GM19035 (cell line): ENCODE data around the gene AASDH.
A peak's percentile ranks its signal among the peaks of the same experiment; 100 is the strongest.

Experiments
- ATAC-seq: cut with Tn5 transposase; IDR thresholded peaks from one replicate; pipeline ENCODE4 v1.9.1; 2021; ENCODE audit not compliant: unreplicated experiment

AASDH gene, protein sequence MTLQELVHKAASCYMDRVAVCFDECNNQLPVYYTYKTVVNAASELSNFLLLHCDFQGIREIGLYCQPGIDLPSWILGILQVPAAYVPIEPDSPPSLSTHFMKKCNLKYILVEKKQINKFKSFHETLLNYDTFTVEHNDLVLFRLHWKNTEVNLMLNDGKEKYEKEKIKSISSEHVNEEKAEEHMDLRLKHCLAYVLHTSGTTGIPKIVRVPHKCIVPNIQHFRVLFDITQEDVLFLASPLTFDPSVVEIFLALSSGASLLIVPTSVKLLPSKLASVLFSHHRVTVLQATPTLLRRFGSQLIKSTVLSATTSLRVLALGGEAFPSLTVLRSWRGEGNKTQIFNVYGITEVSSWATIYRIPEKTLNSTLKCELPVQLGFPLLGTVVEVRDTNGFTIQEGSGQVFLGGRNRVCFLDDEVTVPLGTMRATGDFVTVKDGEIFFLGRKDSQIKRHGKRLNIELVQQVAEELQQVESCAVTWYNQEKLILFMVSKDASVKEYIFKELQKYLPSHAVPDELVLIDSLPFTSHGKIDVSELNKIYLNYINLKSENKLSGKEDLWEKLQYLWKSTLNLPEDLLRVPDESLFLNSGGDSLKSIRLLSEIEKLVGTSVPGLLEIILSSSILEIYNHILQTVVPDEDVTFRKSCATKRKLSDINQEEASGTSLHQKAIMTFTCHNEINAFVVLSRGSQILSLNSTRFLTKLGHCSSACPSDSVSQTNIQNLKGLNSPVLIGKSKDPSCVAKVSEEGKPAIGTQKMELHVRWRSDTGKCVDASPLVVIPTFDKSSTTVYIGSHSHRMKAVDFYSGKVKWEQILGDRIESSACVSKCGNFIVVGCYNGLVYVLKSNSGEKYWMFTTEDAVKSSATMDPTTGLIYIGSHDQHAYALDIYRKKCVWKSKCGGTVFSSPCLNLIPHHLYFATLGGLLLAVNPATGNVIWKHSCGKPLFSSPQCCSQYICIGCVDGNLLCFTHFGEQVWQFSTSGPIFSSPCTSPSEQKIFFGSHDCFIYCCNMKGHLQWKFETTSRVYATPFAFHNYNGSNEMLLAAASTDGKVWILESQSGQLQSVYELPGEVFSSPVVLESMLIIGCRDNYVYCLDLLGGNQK

DNA sequence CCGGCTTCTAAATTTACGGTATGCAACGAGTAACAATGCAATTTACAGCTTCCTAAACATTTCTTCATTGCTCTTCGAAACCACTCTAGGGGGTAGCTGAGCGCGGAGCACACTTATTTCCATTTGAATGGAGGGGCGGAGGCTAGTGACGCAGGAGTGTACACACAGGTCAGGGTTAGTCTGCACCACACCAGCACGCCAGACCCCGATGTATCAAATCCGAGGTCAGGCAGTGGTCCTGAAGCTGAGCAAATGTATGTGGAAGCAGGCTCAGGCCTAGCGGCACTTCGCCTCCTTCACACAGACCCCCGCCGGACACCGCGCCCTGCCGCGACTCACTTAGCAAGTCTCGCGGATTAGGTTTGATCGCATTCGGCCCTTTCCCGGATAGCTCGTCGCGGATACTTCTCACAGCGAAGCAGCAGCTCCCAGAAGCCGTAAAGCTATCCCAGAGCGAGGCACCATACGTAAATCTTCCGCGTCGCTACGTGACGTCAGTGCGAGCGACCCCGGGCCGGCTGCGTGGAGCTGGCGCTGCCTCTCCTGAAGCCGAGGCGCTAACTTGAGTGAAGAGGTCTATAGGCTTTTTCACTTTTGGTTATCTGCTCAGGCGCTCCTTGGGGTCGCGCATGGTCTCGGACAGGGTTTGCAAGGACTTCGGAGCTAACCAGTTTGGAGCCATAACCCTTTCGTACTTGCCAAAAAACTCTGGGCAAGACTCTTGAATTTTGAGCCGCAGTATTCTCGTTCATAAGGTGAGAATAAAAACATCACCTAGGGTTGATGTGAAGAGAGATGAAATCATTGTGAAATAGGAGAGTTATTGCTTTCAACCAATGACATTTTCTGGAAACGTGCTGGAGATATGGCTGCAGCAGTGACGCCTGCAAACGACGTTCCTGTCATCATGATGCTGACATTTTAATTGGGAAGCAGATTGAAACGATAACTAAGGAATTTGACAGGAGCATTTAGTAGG lies at the start of gene AASDH:
Gene AASDH (minus strand): TSS at position 469 of the 979 bp plus-strand sequence. CDS start 3,192 bp downstream, outside the sequence.
- peak; percentile 96 for ATAC-seq

DNA sequence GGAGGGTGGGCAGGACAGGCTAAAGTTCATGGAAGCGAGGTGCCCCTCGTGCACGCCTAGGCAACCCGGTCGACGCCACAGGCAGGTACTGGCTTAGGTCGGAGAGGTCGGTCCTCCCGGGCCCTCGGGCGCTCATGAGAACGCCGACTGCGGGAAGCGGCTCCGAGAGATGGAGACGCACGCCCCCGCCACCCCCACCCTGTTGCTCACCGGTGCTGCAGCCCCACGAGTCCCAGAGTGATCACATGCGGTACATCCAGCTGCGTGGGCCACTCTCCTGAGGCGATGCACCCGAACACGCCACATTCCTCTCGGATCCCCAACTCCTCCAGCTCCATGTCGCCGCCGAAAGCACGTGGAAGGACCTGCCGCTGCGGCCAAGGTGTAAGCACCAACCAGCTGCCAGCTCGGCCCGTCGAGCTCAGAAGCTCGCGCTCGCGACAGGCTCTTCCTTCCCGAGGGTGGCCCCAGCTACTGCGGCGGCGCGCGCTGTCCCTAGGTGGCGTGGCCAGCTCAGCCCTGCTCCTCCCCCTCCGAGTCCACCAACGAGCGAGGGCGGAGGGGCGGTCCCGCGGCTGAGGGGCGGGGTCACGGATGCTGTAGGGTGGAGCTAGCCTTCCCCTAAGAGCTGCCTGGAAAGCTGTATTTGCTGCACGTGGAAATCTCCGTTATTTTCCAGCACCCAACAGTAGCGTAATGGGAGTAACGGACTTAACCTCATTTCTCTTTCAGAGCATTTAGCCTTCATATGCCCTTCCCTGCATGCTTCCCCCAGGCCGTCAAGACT lies 48.0 kb upstream of the AASDH start, which contains the start of gene PPAT:
Gene PPAT (minus strand): TSS at position 476 of the 787 bp plus-strand sequence. CDS start 138 bp downstream, at position 338.
- peak; percentile 75 for ATAC-seq

DNA sequence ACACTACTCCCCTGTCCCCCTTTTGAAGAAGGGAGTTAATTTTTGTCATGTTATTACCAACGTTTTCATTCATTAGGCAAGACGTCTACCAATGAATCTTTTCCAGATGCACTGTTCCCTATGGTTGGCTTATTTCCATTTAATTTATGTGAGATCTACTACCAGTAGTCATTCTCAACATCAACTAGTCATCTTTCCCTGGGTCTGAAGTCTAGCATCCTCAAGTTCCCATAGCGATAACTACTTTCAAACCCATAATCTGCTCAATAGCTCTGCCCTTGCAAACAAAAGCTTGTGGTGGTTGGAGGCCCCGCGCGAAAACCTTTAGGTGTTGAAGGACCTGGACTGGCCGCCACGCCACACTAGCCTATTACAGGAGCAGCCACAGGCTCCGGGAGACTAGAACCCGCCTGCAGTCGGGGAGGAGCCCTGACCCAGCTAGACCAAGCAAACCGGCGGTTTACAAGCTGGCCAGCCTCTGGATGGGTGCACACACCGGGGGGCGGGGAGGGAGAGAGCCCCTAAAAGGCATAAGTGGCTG lies 47.4 kb upstream of the AASDH start:
- ATAC-seq = peak; percentile 13

DNA sequence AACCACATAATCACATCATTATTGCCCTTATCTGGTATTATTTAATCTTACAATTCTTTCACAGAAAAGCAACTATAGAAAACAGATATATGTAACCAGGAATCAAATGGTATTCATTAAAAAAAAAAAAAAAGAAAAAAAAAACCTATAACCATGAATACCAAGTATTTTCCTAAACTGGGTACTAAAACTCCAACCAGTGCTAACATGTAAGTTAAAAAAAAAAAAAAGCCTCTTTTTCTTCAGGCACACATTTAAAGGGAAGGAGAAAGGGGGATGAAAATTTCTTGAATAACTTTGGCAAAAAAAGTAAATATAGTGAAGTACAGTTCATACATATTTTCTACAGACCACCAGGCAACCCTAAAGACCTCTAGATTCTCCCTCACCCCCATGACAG lies 46.0 kb upstream of the AASDH start:
- no peak for ATAC-seq

DNA sequence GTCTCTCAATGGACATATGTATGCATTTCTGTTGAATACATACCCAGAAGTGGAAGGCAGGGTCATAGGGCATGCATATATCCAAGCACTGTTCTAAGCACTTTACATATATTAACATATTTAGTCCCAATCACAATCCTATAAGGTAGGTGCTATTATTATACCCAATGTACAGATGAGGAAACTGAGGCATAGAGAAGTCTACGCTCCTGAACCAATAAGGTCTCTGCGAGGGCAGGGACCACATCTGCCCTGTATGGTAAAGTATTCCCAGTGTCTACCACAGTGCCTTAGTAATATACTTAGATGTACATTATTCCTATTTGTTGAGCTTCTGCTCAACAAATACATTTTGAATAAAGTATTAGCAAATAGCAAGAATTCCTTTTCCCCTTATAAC lies 42.9 kb upstream of the AASDH start:
- ATAC-seq = no peak

DNA sequence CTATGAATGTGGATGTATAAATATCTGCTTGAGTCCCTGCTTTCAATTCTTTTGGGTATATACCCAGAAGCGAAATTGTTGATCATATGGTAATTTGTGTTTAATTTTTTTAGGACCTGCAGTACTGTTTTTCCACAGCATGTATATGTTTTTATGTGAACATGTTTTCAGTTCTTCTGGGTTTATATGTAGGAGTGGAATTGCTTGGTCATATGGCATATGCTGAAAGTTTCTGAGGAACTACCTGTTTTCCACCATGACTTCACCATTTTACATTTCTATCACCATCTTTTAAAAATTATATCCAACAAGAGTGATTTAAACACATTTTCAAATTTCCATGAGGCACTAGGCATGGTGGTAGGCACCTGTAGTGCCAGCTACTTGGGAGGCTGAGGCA lies 39.9 kb upstream of the AASDH start:
- no peak for ATAC-seq

DNA sequence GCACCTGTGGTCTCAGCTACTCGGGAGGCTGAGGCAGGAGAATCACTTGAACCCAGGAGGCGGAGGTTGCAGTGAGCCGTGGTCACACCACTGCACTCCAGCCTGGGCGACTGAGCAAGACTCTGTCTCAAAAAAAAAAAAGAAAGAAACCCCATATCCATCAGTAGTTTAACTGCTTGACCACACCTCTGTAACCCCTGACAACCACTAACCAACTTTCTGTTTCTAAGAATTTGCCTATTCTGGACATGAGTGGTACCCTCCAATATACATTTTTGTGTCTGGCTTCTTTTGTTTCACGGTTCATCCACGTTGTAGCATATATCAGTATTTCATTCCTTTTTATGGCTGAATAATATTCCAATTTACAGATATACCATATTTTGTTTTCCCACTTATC lies 39.0 kb upstream of the AASDH start:
- ATAC-seq = peak; percentile 86

DNA sequence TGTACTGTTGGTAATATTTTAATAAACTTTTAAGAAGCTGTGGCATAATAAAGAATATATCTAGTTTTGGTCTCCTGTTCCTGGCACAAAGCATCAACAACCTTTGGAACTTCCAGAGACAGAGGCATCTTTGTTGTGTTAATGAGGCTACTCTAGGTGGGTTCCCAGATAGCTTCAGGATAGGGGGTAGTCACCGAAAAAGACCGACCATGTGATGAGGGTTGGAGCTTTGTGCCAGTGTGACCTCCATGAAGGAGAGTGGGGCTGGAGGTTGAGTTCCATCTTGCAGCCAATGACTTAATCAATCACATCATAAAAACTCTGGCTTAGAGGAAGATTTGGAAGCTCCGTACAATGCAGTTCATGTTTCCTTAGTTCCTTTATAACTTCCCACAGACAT lies 38.2 kb upstream of the AASDH start:
- ATAC-seq = no peak

DNA sequence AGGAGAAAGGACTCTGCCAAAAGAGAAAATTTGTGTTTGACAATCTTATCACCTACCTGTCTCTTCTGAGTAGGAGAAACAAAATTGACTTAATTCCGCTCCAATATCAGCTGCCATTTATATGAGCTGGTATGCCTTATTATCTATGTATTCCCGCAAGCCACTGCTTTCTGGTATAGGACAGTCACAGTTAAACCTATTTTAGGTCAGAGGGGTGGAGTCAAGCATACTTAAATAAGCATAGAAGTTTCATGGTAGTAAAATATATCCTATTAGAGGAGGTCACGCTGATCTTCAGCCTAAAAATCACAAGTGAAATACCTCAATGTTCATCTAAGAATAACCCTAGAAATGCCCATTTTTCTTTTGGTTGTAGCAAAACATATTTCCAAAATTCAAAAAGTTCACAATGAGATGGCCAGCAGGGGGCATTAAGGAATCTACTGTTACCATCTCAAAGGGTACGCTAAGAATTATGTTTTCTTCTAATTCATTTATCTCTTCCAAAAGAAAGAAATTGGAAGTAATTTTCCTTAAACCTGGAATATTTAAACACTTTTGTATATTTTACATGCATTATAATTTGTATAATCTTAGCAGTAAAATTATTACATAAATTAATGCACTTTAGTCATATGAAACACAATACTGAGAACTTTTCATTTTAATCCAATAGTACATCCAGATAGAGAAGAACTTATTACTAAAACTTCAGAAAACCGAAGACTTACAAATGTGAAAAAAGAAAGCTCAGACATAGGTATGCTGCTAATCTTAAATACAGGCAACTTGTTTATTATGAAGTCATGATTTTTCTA lies 37.6 kb upstream of the AASDH start:
- ATAC-seq = no peak

DNA sequence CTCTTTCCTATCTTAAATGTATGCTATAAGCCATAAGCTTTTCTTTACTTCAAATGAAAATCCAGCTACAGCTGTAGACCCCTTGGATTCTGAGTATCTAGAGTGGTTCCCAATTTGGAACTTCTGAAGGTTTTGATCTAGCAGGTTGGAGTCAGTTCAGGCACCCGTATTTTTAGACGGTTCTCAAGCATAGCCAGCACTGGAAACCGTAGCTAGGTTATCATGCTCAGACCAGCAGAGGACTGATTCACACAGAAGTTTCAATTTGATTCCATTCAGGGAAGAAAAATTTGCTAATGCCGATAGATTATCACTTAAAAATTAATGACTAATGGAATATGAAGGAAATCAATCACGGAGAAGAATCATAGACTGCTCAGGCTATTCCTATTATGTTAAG lies 36.9 kb upstream of the AASDH start:
- no peak for ATAC-seq

DNA sequence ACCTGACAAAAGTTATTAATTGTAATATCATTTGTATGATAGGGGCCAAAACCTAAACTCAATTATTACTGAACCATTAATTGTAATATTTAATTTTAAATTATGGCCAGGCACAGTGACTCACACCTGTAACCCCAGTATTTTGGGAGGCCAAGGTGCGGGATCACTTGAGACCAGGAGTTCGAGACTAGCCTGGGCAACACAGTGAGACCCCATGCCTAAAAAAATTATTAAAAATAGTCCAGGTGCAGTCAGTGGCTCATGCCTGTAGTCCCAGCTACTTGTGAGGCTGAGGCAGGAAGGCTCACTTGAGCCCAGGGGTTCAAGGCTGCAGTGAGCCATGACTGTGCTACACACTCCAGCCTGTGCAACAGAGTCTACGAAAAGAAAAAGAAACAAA lies 30.1 kb upstream of the AASDH start:
- no peak for ATAC-seq

DNA sequence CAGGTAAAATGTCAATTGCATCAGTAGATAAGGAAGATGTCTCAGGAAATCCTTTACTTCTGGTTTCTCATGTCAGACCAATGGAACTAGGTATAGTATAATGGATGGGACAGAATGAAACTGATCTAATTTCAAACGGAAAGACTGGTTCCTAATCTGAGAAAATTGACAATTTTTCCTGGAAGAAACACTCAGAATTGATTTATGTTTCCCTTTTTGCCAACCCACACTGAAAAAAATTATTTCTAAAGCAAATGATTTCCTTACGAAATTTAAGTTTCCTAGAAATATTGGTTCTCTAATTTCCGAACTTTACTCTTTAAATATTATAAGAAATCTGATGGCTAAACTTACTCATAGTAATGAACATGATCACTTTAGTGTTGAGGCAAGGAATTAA lies 29.1 kb upstream of the AASDH start:
- no peak for ATAC-seq

DNA sequence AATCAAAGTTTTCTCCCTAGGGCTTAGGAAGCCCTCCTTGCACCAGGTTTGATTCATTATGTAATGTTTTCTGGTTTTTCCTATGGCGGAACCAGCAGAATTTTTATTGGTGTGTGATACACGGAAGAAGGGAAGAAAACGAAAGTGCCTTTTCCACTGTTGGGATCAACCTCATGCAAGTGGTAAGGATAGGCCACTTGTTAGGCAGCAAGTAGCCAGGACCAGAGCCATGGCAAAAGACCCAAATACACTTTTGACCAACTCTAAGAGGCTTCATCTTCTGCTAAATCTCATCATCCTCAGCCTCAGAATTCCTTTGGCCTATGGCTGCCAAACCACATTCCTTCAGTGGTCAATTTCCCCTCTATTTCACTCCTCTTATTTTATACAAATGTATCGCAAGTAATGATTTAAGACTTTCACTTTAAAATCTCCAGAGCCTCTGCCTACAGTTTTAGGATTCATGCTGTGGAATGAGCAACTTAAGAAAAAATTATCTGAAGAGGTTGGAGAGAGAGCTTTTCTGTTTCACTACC lies 26.9 kb upstream of the AASDH start:
- ATAC-seq = no peak

DNA sequence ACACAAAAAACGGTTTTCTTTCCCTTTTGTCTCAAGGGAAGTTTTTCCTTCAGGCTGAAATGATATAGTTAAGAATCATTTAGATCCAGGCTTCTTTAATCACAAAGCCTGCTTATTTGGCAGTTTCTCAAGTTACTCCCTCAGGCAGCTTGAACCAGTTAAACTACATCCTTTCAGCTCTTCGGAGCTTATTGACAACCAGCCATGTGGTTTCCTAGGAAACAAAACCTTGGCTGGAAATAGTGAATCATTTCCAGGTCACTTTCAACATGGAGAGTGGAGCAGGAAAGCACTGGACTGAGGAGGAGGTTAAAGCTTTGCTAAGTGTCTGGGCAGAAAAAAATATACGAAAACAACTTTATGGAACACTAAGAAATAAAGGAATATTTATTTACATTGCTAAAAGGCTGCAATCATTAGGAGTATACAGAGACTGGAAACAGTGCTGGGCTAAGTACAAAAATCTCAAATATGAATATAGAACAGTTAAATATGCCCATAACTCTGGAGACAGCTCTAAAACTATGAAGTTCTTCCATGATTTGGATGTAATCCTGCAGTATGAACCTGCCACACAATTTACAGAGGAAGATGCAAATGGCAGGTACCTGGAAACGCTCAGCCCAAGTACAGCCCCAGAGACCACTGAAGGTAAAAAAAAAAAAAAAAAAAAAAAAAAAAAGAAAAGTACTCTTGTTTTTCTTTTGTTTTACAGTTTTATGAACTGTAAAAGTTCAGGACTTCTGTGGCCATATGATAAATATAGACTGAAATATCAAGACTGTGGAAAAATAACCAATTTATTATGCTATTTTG lies 23.2 kb upstream of the AASDH start:
- no peak for ATAC-seq

DNA sequence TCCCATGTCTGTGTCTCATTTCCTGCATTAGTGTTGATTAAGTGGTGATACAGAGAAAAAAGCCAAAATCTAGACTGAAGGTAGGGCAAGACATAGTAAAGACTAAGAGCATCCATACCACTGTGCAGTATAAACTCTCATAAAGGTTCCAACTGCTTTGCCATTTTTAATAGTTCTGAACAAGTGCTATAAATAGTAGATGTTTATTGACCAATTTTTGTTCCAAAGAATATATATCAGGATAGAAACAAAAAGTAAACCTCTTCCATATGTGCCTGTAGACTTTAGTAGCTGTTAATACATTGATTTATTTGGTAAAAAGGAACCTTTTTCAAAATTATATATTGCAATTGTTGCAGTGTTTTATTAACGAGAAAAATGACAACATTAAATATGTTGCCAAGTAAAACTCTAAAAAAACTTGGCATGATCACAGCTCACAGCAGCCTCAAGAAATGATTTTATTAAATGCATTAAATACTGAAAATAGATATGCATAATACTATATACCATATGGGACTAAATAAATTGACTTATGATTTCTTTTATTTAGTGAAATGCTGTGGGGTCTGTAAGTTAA lies 22.3 kb upstream of the AASDH start:
- ATAC-seq = no peak

DNA sequence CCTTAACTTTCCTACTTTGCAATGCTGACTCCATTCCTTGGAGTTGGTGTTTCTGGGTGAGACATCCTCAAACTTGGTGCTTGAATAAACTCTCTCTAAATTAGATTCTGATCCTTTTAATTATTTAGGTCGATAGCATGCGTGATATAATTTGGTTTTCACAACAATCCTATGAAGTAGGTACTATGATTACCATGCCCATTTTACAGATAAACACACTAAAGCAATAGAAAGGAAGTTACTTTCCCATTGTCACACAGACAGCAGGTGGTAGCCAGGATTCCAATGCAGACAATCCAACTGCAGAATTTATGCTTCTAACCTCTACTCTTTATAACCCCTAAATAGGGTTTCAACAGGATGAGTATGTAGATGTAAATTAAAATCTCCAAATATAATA lies 21.7 kb upstream of the AASDH start:
- ATAC-seq = no peak

DNA sequence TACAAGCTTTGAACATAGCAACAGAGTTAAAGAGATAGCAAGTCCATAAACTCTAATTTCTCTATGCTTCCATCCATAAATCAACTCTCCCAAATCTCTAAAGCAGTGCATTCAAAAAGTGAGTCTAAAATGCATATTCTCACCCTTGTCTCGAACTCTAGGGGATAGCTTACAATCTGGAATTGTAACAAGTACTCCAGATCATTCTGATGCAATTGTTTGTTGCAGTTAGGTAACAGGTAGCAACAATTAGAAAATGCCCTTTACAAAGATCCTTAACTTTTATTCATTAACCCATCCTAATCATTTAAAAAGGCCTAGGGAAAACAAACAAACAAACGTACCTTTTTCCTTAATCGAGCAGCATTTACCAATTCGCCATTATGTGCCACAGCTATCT lies 18.9 kb upstream of the AASDH start:
- ATAC-seq = no peak
